ENCODE data around the gene AFF2.
"Not testable (repeated sequence)": the region's sequence is repeated elsewhere in the genome, so short reads cannot be mapped to it uniquely, and the experiment has no call there.

The AFF2 gene

GRCh38 chrX:148618470-148619445 is 118.3 kb downstream of the AFF2 start:
- no peak for DNase-seq (ENCODE audit: low read depth)
- no peak overlapping the region for H3K4me3 ChIP-seq (ENCODE audit: low read depth, low read length)

GRCh38 chrX:148620023-148620422 is 119.6 kb downstream of the AFF2 start:
- no peak overlapping the region for H3K4me3 ChIP-seq (ENCODE audit: low read depth, low read length)
- no peak for DNase-seq (ENCODE audit: low read depth)

DNA sequence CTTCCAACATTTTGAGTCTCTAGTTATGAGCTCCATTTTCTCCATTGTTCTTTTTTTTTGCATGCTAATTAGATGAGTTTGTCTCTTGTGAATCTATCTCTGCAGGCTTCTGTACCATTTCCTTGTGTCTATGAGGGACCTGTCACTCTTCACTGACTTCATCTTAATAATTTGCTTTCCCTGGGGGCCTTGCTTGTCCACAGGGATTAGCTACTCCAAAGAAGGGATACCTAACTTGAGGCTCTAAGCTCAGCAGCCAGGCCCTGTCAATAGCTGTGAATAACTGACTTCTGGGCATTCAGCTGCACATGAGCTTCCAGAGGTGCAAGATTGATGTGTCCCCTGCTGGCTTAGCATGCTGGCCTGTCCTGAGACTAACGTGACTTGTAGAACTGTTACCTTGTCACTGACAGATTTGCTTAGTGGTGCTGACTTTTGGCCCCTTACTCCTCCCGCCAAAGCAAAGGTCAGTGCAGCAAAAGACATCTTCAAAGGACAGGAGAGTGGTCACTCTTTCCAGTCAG is 124.6 kb downstream of the AFF2 start:
- no peak for DNase-seq (ENCODE audit: low read depth)
- H3K4me3 ChIP-seq (ENCODE audit: low read depth, low read length) = no peak overlapping the region

DNA sequence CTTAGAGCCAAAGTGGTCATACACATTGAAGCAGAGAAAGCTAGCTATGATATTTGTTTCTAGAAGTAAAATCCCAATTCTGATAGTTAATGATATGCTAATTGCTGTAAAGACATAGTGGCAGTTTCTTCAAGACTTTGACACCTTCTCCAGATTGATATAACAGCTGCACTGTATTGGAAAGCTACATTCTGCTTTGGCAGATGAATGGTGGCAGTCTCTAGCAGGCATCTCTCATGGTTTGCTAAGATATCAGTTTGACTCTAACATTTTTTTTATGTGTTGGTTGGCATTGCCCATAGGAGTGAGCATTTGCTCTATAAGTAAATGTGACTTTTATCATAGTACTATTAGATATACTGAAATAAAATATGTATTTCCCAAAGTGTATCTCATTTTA is 128.2 kb downstream of the AFF2 start:
- DNase-seq (ENCODE audit: low read depth) = no peak
- no peak overlapping the region for H3K4me3 ChIP-seq (ENCODE audit: low read depth, low read length)

GRCh38 chrX:148629434-148629833 is 129.0 kb downstream of the AFF2 start:
- no peak for DNase-seq (ENCODE audit: low read depth)
- H3K4me3 ChIP-seq (ENCODE audit: low read depth, low read length) = no peak overlapping the region

- peak; percentile 1 for DNase-seq (ENCODE audit: low read depth)
- H3K4me3 ChIP-seq (ENCODE audit: low read depth, low read length) = no peak overlapping the region
These were observed 132.0 kb downstream of the AFF2 start for GRCh38 chrX:148632444-148632843.

- no peak overlapping the region for H3K4me3 ChIP-seq (ENCODE audit: low read depth, low read length)
- no peak for DNase-seq (ENCODE audit: low read depth)
These were observed 132.9 kb downstream of the AFF2 start for GRCh38 chrX:148633218-148633908.

DNA sequence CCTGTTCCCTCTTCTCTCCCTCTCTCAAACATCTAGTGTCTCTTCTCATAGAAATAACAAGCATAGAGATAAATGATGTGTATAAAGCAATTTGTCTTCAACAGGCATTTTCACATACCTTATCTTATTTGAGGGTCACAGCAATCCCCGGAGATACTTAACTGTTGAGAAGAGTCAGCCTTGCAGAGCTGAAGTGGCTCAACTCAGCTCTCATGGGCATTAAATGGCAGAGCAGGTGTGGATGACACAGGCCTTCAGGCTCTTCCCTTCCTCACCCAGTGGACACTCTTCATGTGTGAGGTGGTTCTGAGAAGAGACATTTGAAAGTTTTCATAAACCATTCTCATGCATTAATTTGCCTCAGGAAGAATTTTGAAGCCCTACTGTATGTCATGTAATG is 134.2 kb downstream of the AFF2 start:
- no peak for DNase-seq (ENCODE audit: low read depth)
- H3K4me3 ChIP-seq (ENCODE audit: low read depth, low read length) = no peak overlapping the region

DNA sequence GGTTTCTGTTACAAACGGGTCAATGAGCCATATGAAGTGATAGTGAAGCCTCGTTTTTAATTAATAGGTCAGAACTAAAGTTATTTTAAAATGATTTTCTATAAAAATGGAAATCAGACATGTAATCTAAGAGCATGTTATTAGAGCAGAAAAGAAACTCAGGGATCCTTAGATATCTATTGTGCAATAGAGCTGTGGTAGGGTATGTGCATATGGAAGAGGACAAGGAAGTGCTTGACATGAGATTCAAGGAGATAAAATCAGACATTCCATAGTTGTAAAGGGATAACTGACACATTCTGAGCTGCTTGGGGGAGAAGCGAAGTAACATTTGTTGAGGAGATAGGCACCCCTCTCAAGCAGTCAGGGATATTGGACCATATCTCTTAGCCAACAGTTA is 143.0 kb downstream of the AFF2 start:
- no peak overlapping the region for H3K4me3 ChIP-seq (ENCODE audit: low read depth, low read length)
- no peak for DNase-seq (ENCODE audit: low read depth)

DNA sequence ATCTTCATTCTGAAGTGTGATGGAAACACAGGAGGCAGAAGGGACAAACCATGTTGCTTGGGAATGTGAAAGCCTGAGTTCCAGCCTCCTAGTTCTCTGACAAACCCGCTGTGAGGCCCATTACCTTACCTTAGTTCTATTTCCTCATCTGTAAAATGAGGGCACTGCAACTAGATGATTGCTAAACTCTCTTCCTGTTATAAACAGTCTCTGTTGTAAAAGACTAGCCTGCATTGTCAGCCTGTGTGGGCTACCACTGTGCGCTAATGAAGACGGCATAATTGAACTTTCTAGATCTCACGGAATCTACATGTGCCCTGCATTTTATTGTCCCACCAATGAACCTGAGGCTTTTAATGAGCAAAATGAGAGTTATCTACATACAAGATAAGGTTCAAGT is 147.2 kb downstream of the AFF2 start:
- DNase-seq (ENCODE audit: low read depth) = no peak
- H3K4me3 ChIP-seq (ENCODE audit: low read depth, low read length) = no peak overlapping the region

GRCh38 chrX:148649145-148649795 is 148.9 kb downstream of the AFF2 start:
- DNase-seq (ENCODE audit: low read depth) = no peak
- H3K4me3 ChIP-seq (ENCODE audit: low read depth, low read length) = no peak overlapping the region

GRCh38 chrX:148658115-148658730 is 157.8 kb downstream of the AFF2 start:
- H3K4me3 ChIP-seq (ENCODE audit: low read depth, low read length) = no peak overlapping the region
- no peak for DNase-seq (ENCODE audit: low read depth)

DNA sequence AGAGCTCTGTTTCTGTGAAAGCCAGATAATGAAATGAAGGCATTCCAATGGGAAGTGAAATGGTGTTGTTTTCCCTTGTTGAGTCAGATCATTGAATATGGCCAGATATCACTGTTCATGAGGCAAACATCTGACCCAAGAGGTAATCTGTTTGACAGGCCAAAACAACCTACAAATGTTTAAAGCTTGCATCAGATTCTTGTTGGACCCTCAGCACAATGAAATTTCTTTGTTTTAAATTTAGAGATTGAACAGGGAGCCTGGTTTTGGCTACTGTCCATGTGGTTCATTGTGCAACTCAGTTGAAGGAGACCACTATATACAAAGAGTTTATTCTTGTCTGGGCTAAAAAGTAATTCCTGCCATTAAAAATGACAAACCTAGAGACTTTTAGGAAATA is 159.1 kb downstream of the AFF2 start:
- DNase-seq (ENCODE audit: low read depth) = peak; percentile 15

GRCh38 chrX:148661035-148661434 is 160.6 kb downstream of the AFF2 start:
- H3K4me3 ChIP-seq (ENCODE audit: low read depth, low read length) = no peak overlapping the region
- DNase-seq (ENCODE audit: low read depth) = no peak

More for the DNA sequence above, 159.1 kb downstream of the AFF2 start:
- no peak overlapping the region for H3K4me3 ChIP-seq (ENCODE audit: low read depth, low read length)

- DNase-seq (ENCODE audit: low read depth) = no peak
- no peak overlapping the region for H3K4me3 ChIP-seq (ENCODE audit: low read depth, low read length)
These were observed 161.6 kb downstream of the AFF2 start for GRCh38 chrX:148662014-148662413.

- no peak for DNase-seq (ENCODE audit: low read depth)
- H3K4me3 ChIP-seq (ENCODE audit: low read depth, low read length) = no peak overlapping the region
These were observed 163.8 kb downstream of the AFF2 start for GRCh38 chrX:148664171-148664570.

- no peak overlapping the region for H3K4me3 ChIP-seq (ENCODE audit: low read depth, low read length)
- DNase-seq (ENCODE audit: low read depth) = no peak
These were observed 164.6 kb downstream of the AFF2 start for GRCh38 chrX:148664995-148665394.

DNA sequence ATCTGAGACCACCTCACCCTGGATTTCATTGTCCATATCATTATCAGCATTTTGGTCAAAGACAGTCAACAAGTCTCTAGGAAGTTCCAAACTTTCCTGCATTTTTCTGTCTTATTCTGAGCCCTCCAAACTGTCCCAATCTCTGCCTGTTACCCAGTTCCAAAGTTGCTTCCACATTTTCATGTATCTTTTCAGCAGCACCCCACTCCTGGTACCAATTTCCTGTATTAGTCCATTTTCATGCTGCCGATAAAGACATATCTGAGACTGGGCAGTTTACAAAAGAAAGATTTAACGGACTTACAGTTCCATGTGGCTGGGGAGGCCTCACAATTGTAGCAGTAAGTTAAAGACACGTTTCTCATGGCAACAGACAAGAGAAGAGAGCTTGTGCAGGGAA is 168.8 kb downstream of the AFF2 start:
- not testable (repeated sequence) for DNase-seq (ENCODE audit: low read depth)

DNA sequence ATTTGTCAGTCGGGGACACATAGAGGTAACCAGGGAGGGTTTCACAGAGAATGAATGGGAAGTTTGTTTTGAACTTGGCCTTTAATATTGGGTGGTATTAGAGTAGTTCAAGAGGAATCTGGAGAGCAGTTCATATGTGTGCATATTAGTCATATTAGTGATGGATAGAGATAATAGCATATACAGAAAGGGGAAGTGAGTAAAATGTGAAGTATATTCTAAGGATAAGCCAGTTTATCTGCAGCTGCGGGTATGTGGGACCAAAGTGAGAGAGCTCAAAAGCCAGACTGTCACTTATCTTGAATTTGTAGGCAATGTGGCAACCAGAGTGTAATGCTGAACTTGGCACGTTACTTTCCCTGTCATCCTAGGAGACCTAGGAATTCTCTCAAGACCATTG is 169.9 kb downstream of the AFF2 start:
- no peak for DNase-seq (ENCODE audit: low read depth)
- H3K4me3 ChIP-seq (ENCODE audit: low read depth, low read length) = no peak overlapping the region

More for the DNA sequence above, 168.8 kb downstream of the AFF2 start:
- not testable (repeated sequence) for H3K4me3 ChIP-seq (ENCODE audit: low read depth, low read length)

Data from skeletal muscle cell (primary cell).